ENCODE data around the gene IQUB. TPM values are rescaled to one million over a fixed set of nuclear protein-coding genes. Genes with fewer than 3 reads are reported as not detected.
"Not testable (repeated sequence)": the region's sequence is repeated elsewhere in the genome, so short reads cannot be mapped to it uniquely, and the experiment has no call there.

IQUB gene
- total RNA-seq, 1 donor from 2014 or later, result 0.98 TPM

- H3K4me1 Mint-ChIP-seq (ENCODE audit: low read depth, unreplicated experiment), result no peaks in the 10 kb centered on the region
- no peaks in the 10 kb centered on the region for H3K9me3 Mint-ChIP-seq (ENCODE audit: unreplicated experiment)
- TF ChIP-seq CTCF (IDR thresholded peaks at IDR 0.05; ENCODE audit: partially characterized antibody, unreplicated experiment), result no peak
- no peak overlapping the region for H3K27ac Mint-ChIP-seq (ENCODE audit: unreplicated experiment)
- no peaks in the 10 kb centered on the region for H3K27me3 Mint-ChIP-seq (ENCODE audit: unreplicated experiment)
- H3K4me3 Mint-ChIP-seq (ENCODE audit: unreplicated experiment), result no peak overlapping the region
- H3K36me3 Mint-ChIP-seq (ENCODE audit: unreplicated experiment), result no peaks in the 10 kb centered on the region
- no peak for DNase-seq
Observed at GRCh38 chr7:123423622-123424021, 110.8 kb downstream of the IQUB start.

GRCh38 chr7:123417580-123417979, 116.8 kb downstream of the IQUB start:
- Mint-ChIP-seq H3K9me3 (ENCODE audit: unreplicated experiment) (peaks cover 2% of the 10 kb centered on the region), H3K36me3 (ENCODE audit: unreplicated experiment) (peaks cover 4% of the 10 kb centered on the region), H3K27me3 (ENCODE audit: unreplicated experiment) (no peaks in the 10 kb centered on the region), H3K4me3 (ENCODE audit: unreplicated experiment) (no peak overlapping the region), H3K4me1 (ENCODE audit: low read depth, unreplicated experiment) (no peaks in the 10 kb centered on the region), H3K27ac (ENCODE audit: unreplicated experiment) (no peak overlapping the region)
- TF ChIP-seq CTCF (IDR thresholded peaks at IDR 0.05; ENCODE audit: partially characterized antibody, unreplicated experiment), result no peak
- DNase-seq, result no peak

- TF ChIP-seq CTCF (IDR thresholded peaks at IDR 0.05; ENCODE audit: partially characterized antibody, unreplicated experiment), result no peak
- Mint-ChIP-seq H3K4me1 (ENCODE audit: low read depth, unreplicated experiment) (no peaks in the 10 kb centered on the region), H3K36me3 (ENCODE audit: unreplicated experiment) (peaks cover 4% of the 10 kb centered on the region), H3K9me3 (ENCODE audit: unreplicated experiment) (peaks cover 2% of the 10 kb centered on the region), H3K27me3 (ENCODE audit: unreplicated experiment) (no peaks in the 10 kb centered on the region), H3K4me3 (ENCODE audit: unreplicated experiment) (no peak overlapping the region), H3K27ac (ENCODE audit: unreplicated experiment) (no peak overlapping the region)
- no peak for DNase-seq
Observed at GRCh38 chr7:123415625-123416024, 118.8 kb downstream of the IQUB start.

GRCh38 chr7:123410273-123410904, 124.0 kb downstream of the IQUB start:
- H3K4me1 Mint-ChIP-seq (ENCODE audit: low read depth, unreplicated experiment), result no peaks in the 10 kb centered on the region
- no peak overlapping the region for H3K4me3 Mint-ChIP-seq (ENCODE audit: unreplicated experiment)
- DNase-seq, result no peak
- H3K27me3 Mint-ChIP-seq (ENCODE audit: unreplicated experiment), result no peaks in the 10 kb centered on the region
- H3K36me3 Mint-ChIP-seq (ENCODE audit: unreplicated experiment), result no peaks in the 10 kb centered on the region
- no peak for TF ChIP-seq CTCF (IDR thresholded peaks at IDR 0.05; ENCODE audit: partially characterized antibody, unreplicated experiment)
- no peaks in the 10 kb centered on the region for H3K9me3 Mint-ChIP-seq (ENCODE audit: unreplicated experiment)
- H3K27ac Mint-ChIP-seq (ENCODE audit: unreplicated experiment), result no peak overlapping the region

GRCh38 chr7:123407951-123408350, 126.4 kb downstream of the IQUB start:
- H3K9me3 Mint-ChIP-seq (ENCODE audit: unreplicated experiment); DNase-seq; H3K36me3 Mint-ChIP-seq (ENCODE audit: unreplicated experiment); H3K27ac Mint-ChIP-seq (ENCODE audit: unreplicated experiment); H3K4me3 Mint-ChIP-seq (ENCODE audit: unreplicated experiment); H3K27me3 Mint-ChIP-seq (ENCODE audit: unreplicated experiment); H3K4me1 Mint-ChIP-seq (ENCODE audit: low read depth, unreplicated experiment): not testable (repeated sequence)

Other genes starting within 250 kb of the IQUB start
- gene NDUFA5, start 23.2 kb upstream of the IQUB start, total RNA-seq (ENCODE audit: unreplicated experiment), result 84.4 TPM
- gene ASB15, start 67.2 kb upstream of the IQUB start, total RNA-seq (ENCODE audit: unreplicated experiment), result not detected
- gene LMOD2, start 121.3 kb upstream of the IQUB start, total RNA-seq (ENCODE audit: unreplicated experiment), result not detected
- 33.0 TPM for gene WASL, start 214.4 kb upstream of the IQUB start, total RNA-seq (ENCODE audit: unreplicated experiment)